Subcutaneous adipose tissue (tissue), 4 donors: Measurements from ENCODE around the gene CCSER1. TPM values are rescaled to one million over a fixed set of nuclear protein-coding genes. Genes with fewer than 3 reads are reported as not detected.

ENCODE experiments used
- total RNA-seq, 4 donors: library from RNA; depleted of rRNA; stranded (reverse); fragments of >200 nt; gene quantifications; one replicate each; pipeline ENCODE4 v1.1.0, GENCODE V29; 2016
- TF ChIP-seq, protein P1 (sequence below): fragments of 450-650 bp; IDR thresholded peaks from one replicate; pipeline ENCODE4 v1.5.1; 2016; ENCODE audit warnings: low read depth, mild to moderate bottlenecking, control low read depth, antibody characterized with exemption, moderate library complexity

CCSER1 gene
- 10 to 100 TPM in 3 of 4 donors, 1 to 10 TPM in 1; 8.0 to 18.1 (median 16.0) TPM for total RNA-seq

DNA sequence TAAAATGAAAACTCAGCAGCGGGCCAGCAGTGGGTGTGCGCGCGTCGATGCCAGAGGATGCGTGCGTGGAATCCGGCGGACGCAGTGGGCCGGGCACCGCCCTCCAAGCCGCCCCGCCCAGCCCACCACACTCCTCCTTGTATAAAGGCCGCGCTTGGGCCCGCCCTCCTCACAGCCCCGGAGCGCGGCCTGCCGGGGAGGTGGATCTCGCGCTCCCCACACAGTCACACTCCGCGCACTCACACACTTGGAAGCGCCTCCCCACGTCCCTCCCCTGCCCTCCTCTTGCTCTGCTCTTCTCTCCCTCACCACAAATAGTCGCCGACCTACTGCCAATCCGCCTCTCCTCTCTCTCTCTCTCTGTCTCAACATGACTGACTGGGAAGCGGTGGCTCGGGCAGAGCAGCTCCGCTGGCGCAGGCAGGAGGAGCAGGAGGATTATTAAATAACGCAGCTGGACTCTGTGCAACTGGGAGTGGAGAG is at the start of gene CCSER1:
TSS of gene CCSER1 (plus strand) at position 172 of the 483 bp plus-strand sequence.
- TF ChIP-seq, protein P1, sequence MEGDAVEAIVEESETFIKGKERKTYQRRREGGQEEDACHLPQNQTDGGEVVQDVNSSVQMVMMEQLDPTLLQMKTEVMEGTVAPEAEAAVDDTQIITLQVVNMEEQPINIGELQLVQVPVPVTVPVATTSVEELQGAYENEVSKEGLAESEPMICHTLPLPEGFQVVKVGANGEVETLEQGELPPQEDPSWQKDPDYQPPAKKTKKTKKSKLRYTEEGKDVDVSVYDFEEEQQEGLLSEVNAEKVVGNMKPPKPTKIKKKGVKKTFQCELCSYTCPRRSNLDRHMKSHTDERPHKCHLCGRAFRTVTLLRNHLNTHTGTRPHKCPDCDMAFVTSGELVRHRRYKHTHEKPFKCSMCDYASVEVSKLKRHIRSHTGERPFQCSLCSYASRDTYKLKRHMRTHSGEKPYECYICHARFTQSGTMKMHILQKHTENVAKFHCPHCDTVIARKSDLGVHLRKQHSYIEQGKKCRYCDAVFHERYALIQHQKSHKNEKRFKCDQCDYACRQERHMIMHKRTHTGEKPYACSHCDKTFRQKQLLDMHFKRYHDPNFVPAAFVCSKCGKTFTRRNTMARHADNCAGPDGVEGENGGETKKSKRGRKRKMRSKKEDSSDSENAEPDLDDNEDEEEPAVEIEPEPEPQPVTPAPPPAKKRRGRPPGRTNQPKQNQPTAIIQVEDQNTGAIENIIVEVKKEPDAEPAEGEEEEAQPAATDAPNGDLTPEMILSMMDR: no peak

DNA sequence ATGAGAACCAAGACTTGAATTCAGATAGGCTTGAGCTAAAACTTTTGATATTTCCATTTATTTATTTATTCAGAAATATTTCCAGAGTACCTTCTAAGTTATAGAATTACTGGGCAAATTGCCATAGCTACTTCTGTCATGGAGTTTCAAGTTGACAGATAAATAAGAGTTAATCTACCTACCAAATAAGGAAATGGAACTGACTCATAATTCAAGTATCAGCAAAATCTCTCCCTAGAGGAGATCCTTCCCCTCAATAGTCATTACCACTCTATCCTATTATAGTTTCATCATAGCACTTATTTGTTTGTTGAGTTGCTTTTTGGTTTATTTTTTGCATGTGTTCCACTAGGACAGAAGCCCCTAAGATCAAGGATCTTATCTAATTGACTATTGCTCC is 48.8 kb upstream of the CCSER1 start:
- TF ChIP-seq, protein P1: no peak

DNA sequence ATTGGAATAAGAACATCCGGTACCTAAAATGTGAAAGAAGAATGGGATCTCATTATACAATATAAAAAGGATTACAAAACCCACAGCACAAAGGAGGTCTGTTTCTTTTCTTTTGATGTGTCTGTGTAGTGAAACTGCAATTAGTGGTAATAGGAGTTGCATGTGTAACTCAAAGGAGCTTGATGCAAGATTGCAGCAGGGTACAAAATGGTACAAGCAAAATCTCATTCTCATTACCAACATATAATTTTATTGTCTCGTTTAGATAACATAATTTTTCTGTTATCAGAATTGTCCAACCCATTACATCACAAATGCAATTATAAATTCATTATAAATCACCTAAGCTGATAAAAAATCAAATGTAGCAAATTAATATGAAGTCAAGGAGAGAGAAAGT is 47.1 kb upstream of the CCSER1 start:
- TF ChIP-seq, protein P1: no peak

DNA sequence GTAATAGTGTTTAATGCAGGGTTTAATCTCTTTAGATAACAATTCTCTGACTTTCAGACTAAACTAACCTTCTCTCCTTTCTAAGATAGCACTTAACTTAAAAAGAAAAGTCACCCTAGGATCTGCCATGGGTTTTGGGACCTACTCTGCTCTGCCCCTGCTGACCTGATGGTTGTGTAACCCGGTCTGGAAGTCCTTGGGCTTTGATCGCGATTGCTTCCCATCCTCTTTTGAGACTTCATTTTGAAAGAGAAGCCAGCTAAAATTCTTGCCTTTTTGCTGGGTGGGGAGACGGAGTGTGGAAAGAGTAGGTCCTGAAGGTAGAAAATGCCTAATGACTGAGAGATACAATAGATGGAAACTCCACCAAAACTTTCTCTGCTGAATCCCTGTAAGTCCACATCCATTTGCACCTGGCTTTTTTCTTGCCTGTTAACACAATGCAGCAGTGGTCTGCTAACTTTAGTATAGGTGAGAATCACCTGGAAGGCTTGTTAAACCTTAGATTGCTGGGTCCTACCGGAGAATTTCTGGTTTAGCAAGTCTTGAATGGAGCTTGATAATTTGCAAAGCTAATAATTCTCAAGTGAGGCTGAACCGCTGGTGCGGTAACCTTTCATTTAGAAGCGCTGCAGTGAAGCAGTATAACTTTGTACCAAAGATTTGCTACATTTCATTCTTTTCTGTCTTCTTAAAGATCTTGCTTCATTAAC is 45.6 kb upstream of the CCSER1 start:
- TF ChIP-seq, protein P1: no peak

DNA sequence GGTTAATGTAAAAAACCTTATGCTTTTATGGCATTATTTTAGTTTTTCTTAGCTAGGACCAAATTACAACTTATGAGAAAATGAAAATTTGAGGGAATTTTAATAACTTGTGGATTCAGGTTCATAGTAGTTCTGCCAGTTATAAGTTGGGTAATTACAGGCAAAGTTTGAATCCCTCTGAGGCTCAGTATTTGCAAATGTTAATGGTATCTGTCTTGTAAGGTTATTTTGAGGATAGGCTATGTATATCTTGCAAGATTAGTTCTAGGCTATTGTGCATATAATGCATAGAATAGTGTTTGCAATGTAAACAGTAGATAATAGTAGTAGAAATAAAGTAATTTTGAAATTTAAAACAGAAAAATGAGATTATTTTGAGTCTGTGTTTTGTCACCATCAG is 44.7 kb upstream of the CCSER1 start:
- TF ChIP-seq, protein P1: no peak

DNA sequence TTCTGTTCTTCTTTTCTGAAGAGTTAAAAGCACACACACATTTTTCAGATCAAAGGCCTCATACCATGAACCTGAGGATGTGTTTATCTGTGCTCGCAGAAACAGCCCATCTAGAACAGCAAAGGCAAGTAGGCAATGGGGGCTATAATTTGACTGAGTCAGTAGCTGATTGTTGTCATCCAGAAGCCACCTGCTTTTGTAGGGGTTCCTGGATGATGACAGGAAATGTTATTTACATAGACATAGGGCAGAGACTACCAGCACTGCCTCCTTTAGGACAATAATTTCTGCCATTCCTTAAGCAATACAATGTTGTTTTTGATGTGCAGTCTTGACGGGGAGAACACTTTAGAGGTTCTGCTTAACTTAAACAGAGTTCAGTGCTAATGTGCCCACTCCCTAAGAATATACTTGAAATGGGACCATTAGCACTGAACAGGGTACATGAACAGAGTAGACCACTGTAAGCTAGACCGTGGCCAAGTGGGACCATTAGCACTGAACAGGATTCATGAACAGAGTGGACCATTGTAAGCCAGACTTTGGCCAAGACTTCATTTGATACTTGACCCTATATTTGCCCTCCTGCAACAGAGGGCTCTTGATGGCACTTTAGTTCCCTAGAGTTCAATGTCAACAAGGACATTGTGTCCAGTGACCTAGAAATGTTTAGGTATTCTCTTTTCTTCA is 42.8 kb upstream of the CCSER1 start:
- TF ChIP-seq, protein P1: no peak

DNA sequence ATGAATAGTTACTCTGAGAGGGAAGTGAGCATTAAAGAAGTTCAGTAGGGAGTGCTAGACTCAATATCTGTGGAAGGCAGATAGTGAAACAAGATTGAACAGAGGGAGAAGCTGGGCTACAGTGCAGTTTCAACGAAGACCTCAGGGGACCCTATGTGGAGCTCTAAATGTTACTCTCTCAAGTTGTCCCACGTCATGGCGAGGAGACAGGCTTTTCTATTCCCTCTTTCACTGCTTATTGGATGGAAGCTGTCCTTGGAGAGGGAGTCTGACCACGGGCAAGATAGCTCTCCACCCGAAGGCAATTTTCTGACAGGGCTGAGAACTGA is 42.3 kb upstream of the CCSER1 start:
- TF ChIP-seq, protein P1: no peak
